ENCODE results near the gene LMAN1L.

LMAN1L gene

DNA sequence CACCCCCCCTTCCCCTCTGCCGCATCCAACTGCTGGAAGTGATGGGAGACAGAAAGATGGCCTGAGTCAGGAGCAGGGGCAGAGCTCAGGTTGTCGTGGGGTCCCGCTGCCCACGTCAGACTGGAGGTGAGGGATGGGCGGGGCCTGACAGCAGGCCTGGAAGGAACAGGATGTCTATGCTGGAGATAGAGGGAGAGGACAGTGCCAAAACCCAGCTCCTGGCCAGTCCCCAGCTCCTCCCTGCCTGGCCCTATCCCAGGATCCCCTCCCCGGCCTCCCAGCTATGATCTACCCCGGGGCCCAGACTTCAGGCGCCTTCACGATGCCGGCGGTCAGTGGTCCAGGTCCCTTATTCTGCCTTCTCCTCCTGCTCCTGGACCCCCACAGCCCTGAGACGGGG lies at the start of gene LMAN1L:
Gene LMAN1L, plus strand, starts transcription at position 303 of the 400 bp plus-strand sequence. Its CDS starts 20 bp downstream, at position 323.
- DNase-seq = no peak

DNA sequence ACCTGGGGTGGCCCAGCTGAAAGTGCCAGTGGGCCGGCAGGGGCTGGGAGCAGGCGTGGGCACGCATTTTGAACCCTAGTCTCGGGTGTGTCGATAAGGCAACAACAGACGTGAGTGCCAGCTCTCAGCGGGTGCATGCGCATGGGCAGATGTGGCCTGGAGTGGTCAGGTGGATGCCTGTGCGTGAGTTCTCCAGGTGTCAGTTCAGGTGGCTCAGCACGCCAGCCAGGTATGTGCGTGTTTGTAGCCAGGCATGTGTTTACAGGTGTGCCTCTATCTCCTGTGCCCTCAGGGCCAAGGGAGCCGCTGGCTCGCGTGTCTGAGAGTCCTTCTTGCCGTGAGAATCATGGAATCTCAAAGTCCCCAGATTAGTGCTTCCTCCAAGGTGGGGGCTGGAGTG lies 49.2 kb upstream of the LMAN1L start:
- DNase-seq = no peak

DNA sequence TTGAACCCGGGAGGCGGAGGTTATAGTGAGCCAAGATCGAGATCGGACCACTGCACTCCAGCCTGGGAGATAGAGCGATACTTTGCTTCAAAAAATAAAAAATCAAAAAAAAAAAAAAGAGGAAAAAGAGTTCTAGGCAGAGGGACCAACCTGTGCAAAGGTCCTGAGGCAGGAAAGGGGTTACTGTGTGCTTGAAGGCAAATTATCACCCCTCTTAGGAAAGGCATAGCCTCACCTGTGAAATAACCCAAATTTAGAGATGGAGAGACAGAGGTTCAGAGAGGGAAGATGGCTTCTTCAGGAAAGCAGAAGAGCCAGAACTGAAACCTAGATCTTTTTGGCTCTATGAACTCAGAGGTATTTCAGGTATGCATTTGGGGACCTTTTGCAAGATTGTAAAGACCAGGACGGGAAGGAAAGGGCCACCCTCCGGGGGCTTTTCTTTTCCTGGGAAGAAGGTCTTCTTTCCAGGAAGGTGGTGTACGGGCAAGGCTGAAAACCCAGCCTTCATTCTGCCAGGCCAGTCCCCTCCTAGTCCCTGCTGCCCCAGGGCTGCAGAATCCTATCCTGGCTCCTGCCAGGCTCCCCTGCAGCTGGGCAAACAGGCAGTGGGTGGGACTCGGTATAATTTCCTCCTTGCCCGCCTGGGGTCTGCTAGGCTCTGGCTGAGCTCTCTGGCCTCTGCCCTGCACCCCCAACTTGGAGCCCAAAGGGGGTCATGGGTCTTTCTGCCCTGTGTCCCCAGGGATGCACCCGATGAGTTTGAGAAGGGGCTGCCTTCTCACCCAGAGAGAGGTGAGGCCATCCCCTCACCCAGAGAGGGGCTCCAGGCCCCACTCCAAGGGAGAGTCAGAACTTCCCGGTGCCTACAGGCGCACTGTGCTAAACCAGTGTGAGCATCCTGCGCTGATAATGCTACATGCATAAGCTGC lies 45.2 kb upstream of the LMAN1L start:
- DNase-seq = no peak

DNA sequence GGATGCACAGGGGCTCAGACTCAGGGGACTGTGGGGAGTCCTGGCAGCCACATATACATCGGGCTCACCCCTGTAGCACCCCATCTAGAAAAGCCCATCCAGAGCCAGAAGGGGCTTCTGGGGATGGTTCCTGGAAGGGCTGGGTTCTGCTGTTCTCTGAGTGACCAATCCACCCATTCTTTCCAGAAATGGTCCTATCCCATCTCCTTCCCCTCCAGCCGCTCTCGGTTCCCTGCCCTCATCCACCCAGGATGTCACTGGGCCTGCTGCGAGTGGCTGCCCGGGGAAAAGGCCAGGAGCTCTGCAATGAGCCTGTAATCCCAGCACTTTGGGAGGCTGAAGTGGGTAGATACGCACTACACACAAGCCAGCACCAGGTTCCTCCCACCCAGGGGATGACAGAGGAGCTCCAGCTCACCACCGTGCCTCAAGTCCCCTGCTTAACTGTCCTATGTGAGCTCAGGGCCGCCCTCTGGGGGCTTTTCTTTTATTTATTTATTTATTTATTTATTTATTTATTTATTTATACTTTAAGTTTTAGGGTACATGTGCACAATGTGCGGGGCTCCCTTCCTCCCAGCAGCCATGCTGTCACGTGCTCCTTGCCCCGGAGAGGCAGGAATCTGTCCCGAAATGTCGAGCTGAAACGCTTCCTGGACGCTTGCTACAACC lies 44.4 kb upstream of the LMAN1L start:
- no peak for DNase-seq

DNA sequence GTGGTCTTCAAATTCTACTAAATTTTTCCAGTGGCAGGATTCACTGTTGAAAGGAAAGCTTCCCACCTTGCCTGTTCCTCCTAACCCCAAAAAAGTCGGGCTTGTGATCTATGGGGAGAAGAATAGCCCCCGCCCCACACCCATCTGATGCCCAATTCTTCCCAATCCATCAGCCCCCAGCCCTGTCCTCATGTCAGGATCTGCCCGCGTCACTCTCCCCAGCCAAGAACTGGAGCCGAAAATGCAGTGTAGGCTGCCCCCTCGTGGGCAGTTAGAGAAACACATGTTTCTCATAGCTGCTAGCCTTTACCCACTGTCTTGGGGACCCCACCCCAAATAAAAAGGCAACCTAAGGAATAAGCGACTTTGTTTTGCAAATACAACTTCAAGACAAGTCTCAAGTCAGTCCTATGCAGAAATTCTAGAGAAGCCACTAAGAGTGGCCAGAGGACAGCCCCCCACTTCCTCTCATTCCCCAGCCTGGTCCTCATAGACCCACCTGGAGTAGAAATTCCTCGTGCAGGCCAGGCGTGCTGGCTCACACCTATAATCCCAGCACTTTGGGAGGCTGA lies 43.8 kb upstream of the LMAN1L start:
- no peak for DNase-seq

DNA sequence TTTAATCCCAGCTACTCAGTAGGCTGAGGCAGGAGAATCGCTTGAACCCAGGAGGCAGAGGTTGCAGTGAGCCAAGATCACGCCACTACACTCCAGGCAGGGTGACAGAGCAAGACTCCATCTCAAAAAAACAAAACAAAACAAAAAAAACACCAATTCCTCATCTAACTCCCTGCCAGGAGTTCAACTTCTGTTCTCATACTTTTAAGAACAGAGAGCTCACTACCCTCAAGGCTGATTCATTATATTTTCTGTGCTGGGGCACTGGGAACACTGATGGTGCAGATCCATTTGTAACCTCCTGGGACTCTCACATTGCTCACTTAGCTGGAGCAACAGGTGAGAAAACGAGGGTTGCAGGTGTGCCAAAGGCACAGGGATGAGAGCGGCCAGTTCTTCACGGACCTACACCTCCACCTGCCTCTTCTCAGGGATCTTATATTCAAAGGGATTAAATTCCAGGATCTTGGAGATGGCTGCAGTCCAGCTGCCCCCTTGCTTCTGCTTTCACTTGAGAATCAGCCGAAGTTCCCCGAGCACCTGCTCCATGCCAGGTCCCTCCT lies 43.1 kb upstream of the LMAN1L start:
- DNase-seq = no peak

DNA sequence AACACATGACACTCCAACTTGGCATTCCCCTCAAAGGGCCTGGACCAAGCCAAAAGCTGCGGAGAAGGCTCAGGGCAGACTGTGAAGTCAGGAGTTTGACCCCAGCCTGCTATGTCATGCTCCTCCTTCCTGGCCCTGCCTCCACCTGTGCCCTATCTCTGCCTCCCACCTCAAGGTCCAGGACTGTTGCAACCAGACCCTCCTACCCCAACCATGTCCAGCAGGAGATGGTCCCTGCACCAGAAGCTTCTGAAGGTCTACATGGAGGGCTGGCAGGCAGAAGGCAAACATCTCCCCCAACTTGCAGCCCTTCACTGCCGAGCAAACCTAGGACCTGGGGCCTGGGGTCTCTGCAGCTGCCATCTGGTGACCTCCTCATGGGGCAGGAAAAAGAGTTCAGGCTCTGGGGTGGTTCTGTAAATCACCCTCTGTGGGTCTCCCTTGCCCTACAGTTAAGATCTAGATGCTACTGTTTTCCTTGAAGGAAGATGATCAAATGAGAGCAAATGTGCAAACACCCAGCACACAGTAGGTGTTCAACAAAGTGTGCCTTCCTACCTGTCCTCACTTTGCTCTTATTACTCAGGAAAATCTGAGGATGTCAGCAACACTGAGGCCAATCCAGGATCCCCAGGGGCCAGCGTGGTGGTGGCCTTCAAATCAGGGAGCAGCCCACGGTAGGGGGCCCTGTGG lies 42.3 kb upstream of the LMAN1L start:
- no peak for DNase-seq

DNA sequence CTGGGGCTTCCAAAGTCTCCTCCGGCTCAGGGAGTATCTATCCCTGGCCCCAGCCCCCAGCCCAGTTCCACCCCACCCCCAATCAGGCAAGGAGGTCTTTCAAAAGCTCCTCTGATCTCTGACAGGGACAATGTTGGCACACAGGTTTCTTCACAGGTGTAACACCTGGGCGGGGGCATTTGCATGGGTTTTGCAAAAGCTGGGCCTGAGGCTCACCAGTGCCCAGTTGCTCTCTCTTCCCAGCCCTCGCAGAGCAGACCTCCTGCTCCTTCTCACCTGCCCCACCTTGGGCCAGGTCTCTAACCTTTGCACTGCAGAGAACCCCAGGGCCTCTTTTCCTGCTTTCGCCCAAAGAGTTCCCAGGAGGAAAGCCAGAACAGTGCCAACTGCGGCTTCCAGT lies 39.3 kb upstream of the LMAN1L start:
- no peak for DNase-seq

DNA sequence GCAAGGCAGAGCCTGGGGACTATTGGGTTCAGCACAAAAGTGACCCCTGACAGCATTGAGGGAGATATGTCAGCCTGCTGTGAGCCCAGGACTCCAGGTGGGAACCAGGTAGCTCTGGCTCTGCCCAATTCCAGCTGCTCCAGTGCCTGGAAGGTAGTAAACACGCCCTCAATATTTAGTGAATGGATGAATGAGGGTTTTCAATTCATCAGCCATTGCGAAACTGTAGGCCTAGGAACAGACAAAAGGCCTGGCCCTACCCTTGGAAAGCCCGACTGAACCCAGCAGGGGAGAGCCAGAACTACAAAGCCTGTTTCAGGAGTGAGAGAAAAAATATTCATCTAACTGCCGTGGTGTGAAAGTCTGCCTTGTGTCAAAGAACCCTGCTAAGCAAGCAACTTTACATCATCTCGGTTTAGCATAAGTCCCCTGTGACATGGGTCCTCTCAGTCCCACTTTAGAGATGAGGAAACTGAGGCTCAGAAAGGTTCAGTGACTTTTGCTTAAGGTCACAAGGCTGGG lies 38.8 kb upstream of the LMAN1L start:
- DNase-seq = no peak

DNA sequence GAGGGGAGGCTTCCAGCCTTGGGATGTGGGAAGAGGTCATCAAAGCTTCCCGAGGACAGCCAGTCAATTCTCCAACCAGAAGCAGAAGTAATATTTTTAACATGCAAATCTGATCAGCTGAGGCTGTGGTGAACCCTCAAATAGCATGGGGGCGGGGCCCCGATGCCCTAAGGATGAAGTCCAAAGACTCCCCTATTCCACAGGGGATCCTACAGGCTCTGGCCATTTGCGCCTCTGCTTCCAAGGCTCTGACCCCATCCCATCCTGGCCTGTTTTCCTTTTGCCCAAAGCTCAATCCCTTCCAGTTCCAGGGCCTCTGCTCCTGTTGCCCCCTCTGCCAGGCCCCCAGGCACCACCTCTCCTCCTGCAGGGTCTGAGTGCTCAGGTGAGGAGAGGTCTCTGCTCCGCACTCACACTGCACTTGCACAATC lies 37.5 kb upstream of the LMAN1L start:
- no peak for DNase-seq

DNA sequence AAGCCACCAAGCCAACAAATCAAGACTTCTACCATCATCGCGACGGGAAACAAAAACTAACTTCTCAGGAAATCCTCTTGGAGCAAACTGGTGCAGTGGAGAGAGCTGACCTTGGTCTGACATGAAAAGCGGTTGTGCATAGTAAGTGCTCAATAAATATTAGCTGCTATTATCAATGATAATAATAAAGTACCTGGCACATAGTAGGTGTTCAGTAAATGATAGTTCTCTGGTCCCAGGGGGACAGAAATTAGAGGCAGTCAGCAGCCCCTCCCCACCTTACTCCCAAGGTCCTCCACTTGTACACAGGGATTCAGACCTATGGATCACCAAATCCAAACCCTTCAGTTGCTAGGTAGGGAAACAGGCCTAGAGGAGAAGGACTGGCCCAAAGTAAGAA lies 36.7 kb upstream of the LMAN1L start:
- no peak for DNase-seq

DNA sequence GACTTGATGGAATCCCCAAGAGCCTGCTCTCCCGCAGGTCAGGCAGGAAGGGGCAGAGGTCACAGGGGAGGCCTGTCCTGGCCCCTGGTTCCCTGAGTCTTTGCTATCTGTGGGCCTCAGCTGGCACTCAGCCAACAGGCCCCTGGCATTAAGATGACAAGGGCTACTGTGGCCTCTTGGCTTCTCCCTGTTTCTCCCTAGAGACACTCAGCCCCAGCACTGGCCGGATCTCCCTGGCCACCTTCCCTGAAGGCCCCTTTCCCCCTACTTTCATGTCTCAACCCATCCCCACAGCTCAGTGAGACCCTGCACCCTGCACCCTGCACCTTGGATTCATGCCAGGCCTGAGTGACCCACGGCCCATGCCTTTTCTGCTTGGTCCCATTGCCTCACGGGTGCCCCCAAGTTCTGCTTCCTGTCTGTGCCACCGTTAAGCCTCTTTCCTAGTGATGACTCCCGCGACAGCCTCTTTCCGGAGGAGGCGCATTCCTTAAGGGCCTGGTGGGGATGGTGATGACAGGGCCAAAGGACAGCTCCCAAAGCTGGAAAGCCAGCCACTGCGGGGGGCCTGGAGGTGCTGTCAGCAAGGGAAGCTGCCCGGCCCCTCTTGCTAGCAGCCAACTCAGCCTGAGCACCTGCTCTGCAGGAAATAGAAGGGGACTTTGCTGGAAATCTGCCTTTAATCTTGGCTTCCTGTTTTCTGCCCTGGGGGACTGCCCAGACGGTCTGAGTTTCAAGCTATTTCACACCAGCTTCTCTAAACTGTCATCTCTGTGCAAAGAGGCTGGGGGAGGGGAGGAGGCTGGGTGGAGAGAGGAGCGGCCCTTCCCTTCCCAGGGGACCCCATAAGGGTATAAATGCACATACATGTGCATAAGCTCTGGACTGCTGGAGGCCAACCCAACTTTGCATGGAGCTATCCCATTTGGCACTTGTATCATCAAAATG lies 35.5 kb upstream of the LMAN1L start:
- no peak for DNase-seq

DNA sequence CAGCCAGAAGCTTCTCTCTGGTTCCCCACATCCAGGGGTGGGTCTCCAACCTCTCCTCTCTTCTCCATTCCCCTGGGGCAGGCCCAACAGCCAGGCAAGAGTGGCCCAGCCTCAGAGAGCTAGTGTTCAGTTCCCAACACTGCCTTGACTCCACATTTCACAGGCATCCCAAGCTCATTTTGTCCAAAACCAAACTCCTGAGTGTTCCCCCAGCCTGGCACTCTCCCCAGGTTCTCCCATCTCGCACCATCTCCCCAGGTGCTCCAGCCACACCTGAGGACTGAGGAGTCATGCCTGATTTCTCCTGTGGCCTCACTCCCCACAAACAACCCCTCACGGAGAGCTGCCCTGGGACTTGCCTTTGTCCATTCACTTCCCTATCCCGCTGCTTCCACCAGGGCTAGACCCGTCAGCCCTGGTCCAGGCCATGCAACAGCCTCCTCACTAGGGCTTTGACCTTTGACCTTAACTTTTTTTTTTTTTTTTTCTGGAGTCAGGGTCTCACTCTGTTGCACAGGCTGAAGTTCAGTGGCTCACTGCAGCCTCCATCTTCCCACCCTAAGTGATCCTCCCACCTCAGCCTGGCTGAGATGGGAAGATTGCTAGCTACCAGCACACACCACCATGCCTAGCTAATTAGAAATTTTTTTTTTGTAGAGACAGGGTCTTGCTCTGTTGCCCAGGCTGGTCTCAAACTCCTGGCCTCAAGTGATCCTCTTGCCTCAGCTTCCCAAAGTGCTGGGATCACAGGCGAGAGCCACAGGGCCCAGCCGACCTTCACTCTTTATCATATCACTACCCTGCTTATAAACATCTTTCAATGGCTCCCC lies 34.7 kb upstream of the LMAN1L start:
- no peak for DNase-seq

DNA sequence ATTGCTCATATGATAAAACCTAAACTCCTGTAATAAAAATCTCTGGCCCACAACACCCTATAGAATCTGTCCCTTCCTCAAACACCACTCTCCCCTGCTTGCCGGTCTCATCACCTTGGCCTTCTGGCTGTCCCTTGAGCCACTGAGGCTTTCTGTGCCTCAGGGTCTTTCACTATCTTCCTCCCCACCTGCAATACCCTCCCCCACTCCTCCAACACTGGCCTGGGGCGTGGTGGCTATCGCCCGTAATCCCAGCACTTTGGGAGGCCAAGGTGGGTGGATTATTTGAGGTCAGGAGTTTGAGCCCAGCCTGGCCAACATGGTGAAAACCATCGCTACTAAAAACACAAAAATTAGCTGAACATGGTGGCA lies 34.0 kb upstream of the LMAN1L start:
- DNase-seq = no peak

DNA sequence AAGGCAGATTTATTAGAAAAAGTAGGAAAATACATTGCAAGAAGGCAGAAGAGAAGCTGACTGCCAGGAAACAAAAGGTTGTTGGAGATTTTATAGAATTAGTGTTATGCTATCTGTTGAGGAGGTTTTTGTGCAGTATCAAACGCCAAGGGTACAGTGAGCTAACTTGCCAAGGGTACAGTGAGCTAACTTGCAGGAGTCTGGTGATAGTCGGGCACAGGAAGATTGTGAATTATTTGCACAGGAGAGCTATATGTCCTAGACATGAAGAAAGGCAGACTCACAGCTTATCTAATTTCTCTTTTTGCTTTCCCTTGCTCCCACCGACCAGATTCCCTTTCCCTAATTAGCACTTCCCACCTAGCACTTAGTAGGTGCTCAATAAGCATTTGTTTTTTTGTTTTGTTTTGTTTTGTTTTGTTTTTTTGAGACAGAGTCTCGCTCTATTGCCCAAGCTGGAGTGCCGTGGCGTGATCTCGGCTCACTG lies 33.4 kb upstream of the LMAN1L start:
- no peak for DNase-seq

DNA sequence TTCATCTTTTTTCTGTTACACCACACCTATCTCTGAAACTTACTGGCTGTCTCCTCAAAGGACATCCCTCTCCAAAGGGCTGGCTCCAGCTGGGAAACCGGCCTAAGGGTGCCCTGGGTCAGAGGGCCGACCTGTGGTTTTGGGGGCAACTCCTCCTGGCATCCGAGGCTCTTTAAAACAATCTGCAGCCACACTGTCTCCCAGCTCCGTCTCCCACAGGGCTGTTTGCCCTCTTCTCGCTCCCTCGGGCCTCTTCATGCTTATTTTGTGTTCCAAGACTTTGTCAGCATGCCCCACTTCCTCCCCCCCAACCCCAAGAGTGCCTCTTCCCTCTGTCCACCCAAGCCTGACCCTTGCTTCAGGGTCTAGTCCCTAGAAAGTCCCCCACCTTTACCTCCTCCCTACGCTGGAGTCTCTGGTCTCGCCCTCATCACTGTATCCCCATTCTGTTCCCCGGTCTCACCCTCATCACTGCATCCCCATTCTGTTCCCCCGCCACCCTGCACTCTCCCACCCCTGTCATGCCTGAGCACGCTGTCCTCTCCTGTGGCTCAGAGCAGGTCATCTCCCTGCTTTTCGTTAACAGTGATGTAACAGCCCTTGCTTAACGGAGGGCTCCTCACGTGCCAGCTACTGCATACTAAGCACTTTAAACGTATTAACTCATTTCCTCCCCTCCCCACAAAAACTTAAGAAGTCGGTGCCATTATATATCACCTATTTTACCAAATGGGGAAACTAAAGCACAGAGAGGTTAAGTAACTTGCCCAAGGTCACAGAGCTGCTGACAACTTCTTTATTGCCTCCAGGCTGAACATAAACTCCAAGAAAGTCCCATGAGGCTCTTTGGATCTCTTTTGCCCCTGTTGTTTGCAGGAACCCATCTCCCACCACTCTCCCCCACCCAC lies 31.9 kb upstream of the LMAN1L start:
- no peak for DNase-seq

DNA sequence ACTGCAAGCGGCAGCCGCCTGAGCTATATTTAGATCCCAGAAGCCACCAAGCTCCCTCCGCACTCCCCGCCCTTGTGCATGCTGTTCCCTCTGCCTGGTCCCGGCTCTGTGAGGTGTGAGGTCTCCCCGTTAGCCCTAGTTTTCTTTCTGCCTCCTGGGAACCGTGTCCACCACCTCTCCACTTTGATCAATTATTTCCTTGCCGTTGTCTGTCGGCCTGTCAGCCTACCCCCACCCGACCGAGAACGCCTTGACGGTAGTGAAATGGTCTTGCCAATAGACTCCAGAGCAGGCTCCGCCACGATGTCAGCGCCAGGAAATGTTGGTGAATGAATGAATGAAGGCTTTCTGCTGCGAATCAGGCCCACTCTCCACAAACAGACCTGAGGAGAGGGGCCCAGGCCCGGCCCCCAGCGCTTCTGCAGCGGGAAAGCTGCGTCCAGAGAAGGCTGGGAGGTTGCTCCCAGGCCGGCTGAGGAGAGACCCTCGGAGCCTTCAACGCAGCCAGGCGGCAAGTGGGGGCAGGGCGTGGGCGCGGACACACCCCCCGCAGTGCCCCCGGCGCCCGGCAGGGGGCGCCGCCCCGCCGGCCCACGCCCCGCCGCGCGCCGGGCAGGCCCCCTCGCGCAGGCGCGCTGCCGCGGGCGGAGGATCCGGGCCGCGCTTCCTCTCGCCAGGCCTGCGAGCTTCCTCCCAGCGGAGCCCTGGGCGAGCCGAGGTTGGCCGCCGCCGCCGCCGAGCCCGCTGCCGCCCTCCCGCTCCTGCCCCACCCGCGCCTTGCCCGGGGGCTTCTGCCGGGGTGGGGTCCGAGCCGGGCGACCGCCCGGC lies 31.0 kb upstream of the LMAN1L start, which contains the start of gene CSK:
Gene CSK, plus strand, starts transcription at position 650 of the 828 bp plus-strand sequence. CDS start 16,218 bp downstream, outside the sequence.
- peak; percentile 34 for DNase-seq
